Adrenal gland (tissue), 12 donors: Measurements from ENCODE around the gene RAB26. TPM values are rescaled to one million over a fixed set of nuclear protein-coding genes. Genes with fewer than 3 reads are reported as not detected.
A peak's percentile ranks its signal among the peaks of the same experiment; 100 is the strongest.

Experiments used
- DNase-seq, 7 donors: peaks; one replicate each; pipeline ENCODE4 v3.0.0-alpha.2; 2019 to 2020
- H3K27ac ChIP-seq, 5 donors: fragments of 200-600 bp; sonication (generic) in 4 of 5; 1 replicate in 3 of 5; 2 replicates in 2 of 5; pipeline versions ENCODE4 v1.5.1 to v1.8.0; 2016 to 2020; ENCODE audit warnings: mild to moderate bottlenecking in 1 of 5
- H3K27me3 ChIP-seq: fragments of 200-600 bp; 2 replicates; pipeline ENCODE4 v1.8.0; 2021
- H3K36me3 ChIP-seq, 2 donors: fragments of 200-600 bp; replicated peaks in 1 of 2; 1 replicate in 1 of 2; 2 replicates in 1 of 2; pipeline versions ENCODE4 v1.5.1 to v1.8.0; 2018 to 2022
- H3K4me1 ChIP-seq, 2 donors: fragments of 200-600 bp; replicated peaks in 1 of 2; 1 replicate in 1 of 2; 2 replicates in 1 of 2; pipeline versions ENCODE4 v1.5.1 to v1.8.0; 2018 to 2021
- H3K4me3 ChIP-seq, 4 donors: fragments of 200-600 bp; sonication (generic) in 3 of 4; one replicate each; pipeline ENCODE4 v1.5.1; 2016 to 2018
- H3K9me3 ChIP-seq, 3 donors: fragments of 200-600 bp; sonication (generic) in 1 of 3; replicated peaks in 1 of 3; 1 replicate in 2 of 3; 2 replicates in 1 of 3; pipeline versions ENCODE4 v1.5.1 to v1.8.0; 2016 to 2021
- POLR2A ChIP-seq, 2 donors: fragments of 450-650 bp; IDR thresholded peaks; one replicate each; pipeline ENCODE4 v1.6.1; 2017; ENCODE audit warnings: antibody characterized with exemption in 2 of 2, mild to moderate bottlenecking in 2 of 2, moderate library complexity in 1 of 2
- WGBS, 4 donors: extraction: QIAGEN DNeasy Blood & Tissue Kit in 2 of 4; methylation state at CpG; one replicate each; pipeline versions ENCODE4 v1.1.5 to v1.1.7; 2013 to 2017; 5-methylcytosine and 5-hydroxymethylcytosine counted together
- intact Hi-C, 2 donors: fragments of 100-400 bp; cut with DNase I; formaldehyde crosslinking; loops; one replicate each; pipeline versions ENCODE4 v1.14.1 to v1.15.0; 2022 to 2023
- polyA plus RNA-seq, 3 donors: library from polyadenylated mRNA; stranded (reverse); fragments of 200-250 nt in 2 of 3; fragments of 350-450 nt in 1 of 3; fragmentation: Illumina TruSeq in 1 of 3; extraction: RNeasy Lipid Tissue Mini Kit (QIAGEN cat#74804) in 1 of 3; gene quantifications; one replicate each; pipeline ENCODE4 v1.2.3, GENCODE V29; 2013 to 2014
- total RNA-seq, 9 donors: library from RNA; depleted of rRNA in 4 of 9; stranded (reverse); fragments of >200 nt in 4 of 9; fragments of 120-200 nt in 1 of 9; fragmentation: NEBNext Ultra II Directional in 1 of 9; extraction: Animal tissue kit (Norgen Biotek cat#: 25700) in 1 of 9; gene quantifications; one replicate each; pipeline versions ENCODE4 v1.1.0 to v1.2.4, GENCODE V29; 2013 to 2023
- TF ChIP-seq, protein P1 (sequence below), 6 experiments: fragments of 450-650 bp in 4 of 6; fragments of 200-600 bp in 2 of 6; sonication (generic) in 1 of 6; IDR thresholded peaks; 1 replicate in 5 of 6; 2 replicates in 1 of 6; pipeline versions ENCODE4 v1.5.1 to v1.8.0; 2016 to 2021; ENCODE audit warnings: antibody characterized with exemption in 6 of 6, mild to moderate bottlenecking in 2 of 6, moderate library complexity in 1 of 6
- donor health status: healthy with polysubstance abuse.
- donor health status: Bipolar disorder and iron deficiency.
- donor health status: DM: yes; HTN: yes; CAD: no.
- donor health status: DM: no; HTN: no; CAD: no.
- donor health status: DM: no; HTN: no; CAD: no.
- donor health status: DM: yes; HTN: yes; CAD: no.

The RAB26 gene
- total and polyA plus RNA-seq, 12 donors = 0.46 to 23.1 (median 1.8) TPM; not detected in 2

GRCh38 chr16:2148714-2149629 lies 547 bp downstream of the RAB26 start:
- intact Hi-C loops = loop anchor here in 1 of 2 donors (5.0 kb wide), 1 partner anchor 127 kb away; no protein-coding TSS in a partner anchor
- peak overlapping the region in 1 of 5 donors; percentile 77 for H3K27ac ChIP-seq
- no peaks in the 10 kb centered on the region for H3K9me3 ChIP-seq
- TF ChIP-seq, protein P1, sequence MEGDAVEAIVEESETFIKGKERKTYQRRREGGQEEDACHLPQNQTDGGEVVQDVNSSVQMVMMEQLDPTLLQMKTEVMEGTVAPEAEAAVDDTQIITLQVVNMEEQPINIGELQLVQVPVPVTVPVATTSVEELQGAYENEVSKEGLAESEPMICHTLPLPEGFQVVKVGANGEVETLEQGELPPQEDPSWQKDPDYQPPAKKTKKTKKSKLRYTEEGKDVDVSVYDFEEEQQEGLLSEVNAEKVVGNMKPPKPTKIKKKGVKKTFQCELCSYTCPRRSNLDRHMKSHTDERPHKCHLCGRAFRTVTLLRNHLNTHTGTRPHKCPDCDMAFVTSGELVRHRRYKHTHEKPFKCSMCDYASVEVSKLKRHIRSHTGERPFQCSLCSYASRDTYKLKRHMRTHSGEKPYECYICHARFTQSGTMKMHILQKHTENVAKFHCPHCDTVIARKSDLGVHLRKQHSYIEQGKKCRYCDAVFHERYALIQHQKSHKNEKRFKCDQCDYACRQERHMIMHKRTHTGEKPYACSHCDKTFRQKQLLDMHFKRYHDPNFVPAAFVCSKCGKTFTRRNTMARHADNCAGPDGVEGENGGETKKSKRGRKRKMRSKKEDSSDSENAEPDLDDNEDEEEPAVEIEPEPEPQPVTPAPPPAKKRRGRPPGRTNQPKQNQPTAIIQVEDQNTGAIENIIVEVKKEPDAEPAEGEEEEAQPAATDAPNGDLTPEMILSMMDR (IDR thresholded peaks at IDR 0.05) = peak in 1 of 6 experiments; percentile 31
- TF ChIP-seq POLR2A (IDR thresholded peaks at IDR 0.05) = no peak
- WGBS, 4 donors = 2 to 13% (median 3%) methylated on average over 5 to 62 of the region's 62 CpGs
- no peaks in the 10 kb centered on the region for H3K36me3 ChIP-seq
- H3K4me3 ChIP-seq = peak overlapping the region in 1 of 4 donors; percentile 71
- H3K27me3 ChIP-seq = no peaks in the 10 kb centered on the region
- no peak for DNase-seq
- peaks cover 19 to 44% of the 10 kb centered on the region in 2 donors for H3K4me1 ChIP-seq

DNA sequence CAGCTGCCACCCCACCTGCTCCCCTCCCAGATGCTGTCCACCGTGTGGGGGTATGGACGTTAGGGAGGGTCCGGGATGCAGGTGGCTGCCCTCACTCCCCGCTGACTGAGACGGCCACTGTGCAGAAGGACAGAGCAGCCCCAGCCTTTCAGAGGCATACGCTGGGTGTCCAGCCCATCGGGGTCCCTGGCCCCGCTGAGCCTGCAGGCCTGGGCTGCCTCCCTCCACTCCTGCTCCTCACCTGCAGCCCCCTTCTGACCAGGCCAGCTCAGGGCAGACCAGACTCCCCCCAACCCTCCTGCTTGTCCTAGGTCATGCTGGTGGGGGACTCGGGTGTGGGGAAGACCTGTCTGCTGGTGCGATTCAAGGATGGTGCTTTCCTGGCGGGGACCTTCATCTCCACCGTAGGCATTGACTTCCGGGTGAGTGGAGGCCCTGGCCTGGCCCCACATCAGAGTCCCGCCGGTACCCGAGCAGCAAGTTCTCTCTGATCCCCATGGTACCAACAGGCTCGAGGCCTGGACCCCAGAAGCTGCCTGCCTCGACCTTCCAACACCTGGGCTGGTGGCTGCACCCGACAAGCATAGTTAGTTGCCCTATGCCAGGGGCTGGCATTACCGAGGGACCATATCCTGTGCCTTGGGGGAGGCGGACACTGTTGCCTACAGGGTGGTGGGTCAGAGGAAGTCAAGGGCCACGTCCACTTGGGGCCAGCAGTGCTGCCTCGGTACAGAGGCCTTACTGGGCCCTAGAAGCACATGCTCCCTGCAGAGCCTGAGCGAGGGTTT lies 1.4 kb downstream of the RAB26 start:
- intact Hi-C loops = loop anchor here (5.0 kb wide), 2 partner anchors 128 to 143 kb away; partner anchors contain the start of gene ZNF598 (in 1 of the 2)
- WGBS, 4 donors = 60 to 65% (median 64%) methylated on average over 1 to 24 of the region's 24 CpGs

GRCh38 chr16:2150418-2151187 lies 2.2 kb downstream of the RAB26 start:
- H3K4me3 ChIP-seq = no peak overlapping the region
- intact Hi-C loops = loop anchor here in 1 of 2 donors (5.0 kb wide), 1 partner anchor 143 kb away; the partner anchor contains the start of gene ZNF598
- 62 to 73% (median 69%) methylated on average over 5 to 18 of the region's 18 CpGs for WGBS, 4 donors
- H3K4me1 ChIP-seq = peaks cover 24 to 51% of the 10 kb centered on the region in 2 donors
- H3K27ac ChIP-seq = no peak overlapping the region
- peak in 1 of 7 donors; percentile 79 for DNase-seq
- H3K27me3 ChIP-seq = no peaks in the 10 kb centered on the region
- no peak for TF ChIP-seq POLR2A (IDR thresholded peaks at IDR 0.05)
- TF ChIP-seq, protein P1 (IDR thresholded peaks at IDR 0.05) = no peak
- no peaks in the 10 kb centered on the region for H3K9me3 ChIP-seq
- no peaks in the 10 kb centered on the region for H3K36me3 ChIP-seq

More for the DNA sequence above, 1.4 kb downstream of the RAB26 start:
- Histone ChIP-seq H3K9me3 (no peaks in the 10 kb centered on the region), H3K4me1 (peaks cover 24 to 51% of the 10 kb centered on the region in 2 donors), H3K36me3 (no peaks in the 10 kb centered on the region), H3K27ac (no peak overlapping the region), H3K27me3 (no peaks in the 10 kb centered on the region), H3K4me3 (no peak overlapping the region)
- no peak for TF ChIP-seq POLR2A (IDR thresholded peaks at IDR 0.05)
- TF ChIP-seq, protein P1 (IDR thresholded peaks at IDR 0.05) = no peak
- no peak for DNase-seq
